Keratinocyte (primary cell): ENCODE measurements around the gene BEST2. TPM values are rescaled to one million over a fixed set of nuclear protein-coding genes. Genes with fewer than 3 reads are reported as not detected.

ENCODE experiments used
- DNase-seq: peaks from one replicate; pipeline ENCODE4 v3.0.0-alpha.2; 2011; ENCODE audit warnings: low read depth, missing footprints, low spot score
- FAIRE-seq: peaks from 2 replicates; lab custom pipeline; 2011; peaks lifted over from hg19 to GRCh38; lab: Jason Lieb, UNC
- H2AFZ ChIP-seq: 2 replicates; pipeline ENCODE4 v1.6.0; 2012; ENCODE audit warnings: low read length, control low read depth, inconsistent platforms; ENCODE audit not compliant: control insufficient read depth
- H3K27ac ChIP-seq: 2 replicates; pipeline ENCODE4 v1.5.1; 2011; ENCODE audit warnings: low read length; ENCODE audit not compliant: control insufficient read depth, insufficient read depth
- H3K27me3 ChIP-seq: 3 replicates; pipeline ENCODE4 v1.6.0; 2011; ENCODE audit warnings: low read length; ENCODE audit not compliant: control insufficient read depth, insufficient read depth; ENCODE audit errors: extremely low read depth
- H3K36me3 ChIP-seq, 2 experiments: 2 replicates in 1 of 2; 3 replicates in 1 of 2; pipeline ENCODE4 v1.5.1; 2011; ENCODE audit warnings: low read length in 2 of 2, mild to moderate bottlenecking in 1 of 2; ENCODE audit not compliant: control insufficient read depth in 2 of 2, insufficient read depth in 2 of 2; ENCODE audit errors: extremely low read depth in 1 of 2
- H3K4me1 ChIP-seq: 3 replicates; pipeline ENCODE4 v1.5.1; 2011; ENCODE audit warnings: low read length; ENCODE audit not compliant: control insufficient read depth, insufficient read depth; ENCODE audit errors: extremely low read depth
- H3K4me2 ChIP-seq: 3 replicates; pipeline ENCODE4 v1.6.0; 2011; ENCODE audit warnings: low read depth, low read length; ENCODE audit not compliant: control insufficient read depth, insufficient read depth; ENCODE audit errors: extremely low read depth
- H3K4me3 ChIP-seq, 3 experiments: fragments of 200-600 bp in 1 of 3; sonication (generic) in 1 of 3; 2 replicates in 2 of 3; 3 replicates in 1 of 3; pipeline ENCODE4 v1.5.1; 2011 to 2016; ENCODE audit warnings: low read length in 3 of 3, mild to moderate bottlenecking in 3 of 3, control low read depth in 2 of 3, inconsistent platforms in 1 of 3, low read depth in 1 of 3, mixed read lengths in 1 of 3, mixed run types in 1 of 3, moderate library complexity in 1 of 3; ENCODE audit not compliant: control insufficient read depth in 2 of 3, insufficient read depth in 2 of 3; ENCODE audit errors: extremely low read depth in 1 of 3
- H3K79me2 ChIP-seq: 2 replicates; pipeline ENCODE4 v1.6.0; 2012; ENCODE audit warnings: low read length; ENCODE audit not compliant: control insufficient read depth, insufficient read depth
- H3K9ac ChIP-seq: 3 replicates; pipeline ENCODE4 v1.6.0; 2011; ENCODE audit warnings: low read length; ENCODE audit not compliant: control insufficient read depth, insufficient read depth; ENCODE audit errors: extremely low read depth
- H3K9me1 ChIP-seq: 3 replicates; pipeline ENCODE4 v1.6.0; 2011; ENCODE audit warnings: low read length; ENCODE audit not compliant: control insufficient read depth, insufficient read depth; ENCODE audit errors: extremely low read depth
- H3K9me3 ChIP-seq: 2 replicates; pipeline ENCODE4 v1.5.1; 2012; ENCODE audit warnings: low read depth, low read length; ENCODE audit not compliant: control insufficient read depth
- H4K20me1 ChIP-seq: 3 replicates; pipeline ENCODE4 v1.6.0; 2011; ENCODE audit warnings: low read length; ENCODE audit not compliant: control insufficient read depth, insufficient read depth; ENCODE audit errors: extremely low read depth
- CTCF ChIP-seq, 3 experiments: IDR thresholded peaks in 1 of 3; conservative IDR thresholded peaks in 1 of 3; optimal IDR thresholded peaks in 1 of 3; 2 replicates in 2 of 3; 3 replicates in 1 of 3; pipeline versions ENCODE3 to v1.5.1; 2011; ENCODE audit warnings: low read length in 3 of 3, mild to moderate bottlenecking in 3 of 3, moderate library complexity in 2 of 3, control low read depth in 1 of 3, inconsistent platforms in 1 of 3; ENCODE audit not compliant: insufficient read depth in 2 of 3; ENCODE audit errors: extremely low read depth in 1 of 3
- EZH2 ChIP-seq: IDR thresholded peaks from one replicate; pipeline ENCODE4 v1.6.1; 2012; ENCODE audit warnings: inconsistent platforms, mild to moderate bottlenecking, low read length, moderate library complexity
- dilution Hi-C: fragments of 300-500 bp; cut with MboI; formaldehyde crosslinking; loops from one replicate; pipeline ENCODE4 v1.7.0; 2020; ENCODE audit warnings: low sequenced_read_pairs; ENCODE audit not compliant: extremely low pct_ligation_motif_present
- polyA plus RNA-seq, 5 experiments: library from polyadenylated mRNA; depleted of rRNA in 3 of 5; stranded (reverse) in 3 of 5; stranded (forward) in 1 of 5; unstranded in 1 of 5; fragments of >200 nt; gene quantifications; 1 replicate in 1 of 5; 2 replicates in 3 of 5; 3 replicates in 1 of 5; pipeline versions ENCODE4 v1.2.1 to v1.2.3, GENCODE V29; 2011 to 2012; ENCODE audit warnings: missing spikeins in 2 of 5, low read depth in 1 of 5, low replicate concordance in 1 of 5

The BEST2 gene
- polyA plus RNA-seq, 1 donor (not counting 4 experiments of a cell fraction or from before 2014, with no cell fraction given), result not detected

- Histone ChIP-seq H2AFZ (no peak overlapping the region), H3K4me3 (peak overlapping the region; percentile 73 to 95 (median 94)), H3K36me3 (no peaks in the 10 kb centered on the region), H3K27ac (peak overlapping the region; percentile 98), H3K9me3 (no peaks in the 10 kb centered on the region), H3K27me3 (no peaks in the 10 kb centered on the region), H4K20me1 (peaks cover 11% of the 10 kb centered on the region), H3K9ac (peak overlapping the region; percentile 97), H3K4me2 (peak overlapping the region; percentile 99), H3K79me2 (peaks cover 19% of the 10 kb centered on the region), H3K4me1 (peaks cover 29% of the 10 kb centered on the region), H3K9me1 (no peaks in the 10 kb centered on the region)
- no peak for TF ChIP-seq EZH2
- no peak for TF ChIP-seq CTCF (optimal IDR thresholded peaks at IDR 0.05 in 1 of 3, IDR thresholded peaks at IDR 0.05 in 1 of 3, conservative IDR thresholded peaks at IDR 0.05 in 1 of 3; ENCODE audit: extremely low read depth in 1 of 3, insufficient read depth in 2 of 3, low read length in 3 of 3)
- dilution Hi-C loops, result no loop called here
- DNase-seq, result no peak
- no peak for FAIRE-seq
Measured at GRCh38 chr19:12793290-12794195, 42.0 kb downstream of the BEST2 start.

- H3K79me2 ChIP-seq, result peaks cover 19% of the 10 kb centered on the region
- dilution Hi-C loops, result no loop called here
- peak overlapping the region; percentile 98 for H3K27ac ChIP-seq
- FAIRE-seq (no peak), DNase-seq (no peak)
- H3K9me1 ChIP-seq, result no peaks in the 10 kb centered on the region
- TF ChIP-seq EZH2, result no peak
- TF ChIP-seq CTCF (optimal IDR thresholded peaks at IDR 0.05 in 1 of 3, IDR thresholded peaks at IDR 0.05 in 1 of 3, conservative IDR thresholded peaks at IDR 0.05 in 1 of 3; ENCODE audit: extremely low read depth in 1 of 3, insufficient read depth in 2 of 3, low read length in 3 of 3), result no peak
- peaks cover 21% of the 10 kb centered on the region for H3K4me1 ChIP-seq
- peaks cover under 1 to 2% of the 10 kb centered on the region in 2 experiments for H3K36me3 ChIP-seq
- no peak overlapping the region for H2AFZ ChIP-seq
- peaks cover 11% of the 10 kb centered on the region for H4K20me1 ChIP-seq
- H3K27me3 ChIP-seq, result no peaks in the 10 kb centered on the region
- H3K9ac ChIP-seq, result peak overlapping the region; percentile 97
- peak overlapping the region; percentile 33 for H3K4me2 ChIP-seq
- no peaks in the 10 kb centered on the region for H3K9me3 ChIP-seq
- H3K4me3 ChIP-seq, result peak overlapping the region in 2 of 3 experiments; percentile 9 to 73
Measured at GRCh38 chr19:12794196-12794941, 42.8 kb downstream of the BEST2 start.
